ENCODE data around the gene TM9SF2. TPM values are rescaled to one million over a fixed set of nuclear protein-coding genes. Genes with fewer than 3 reads are reported as not detected.
"Not testable (repeated sequence)": the region's sequence is repeated elsewhere in the genome, so short reads cannot be mapped to it uniquely, and the experiment has no call there.

TM9SF2 gene
- total RNA-seq, 1 experiment from 2014 or later: 116 TPM

DNA sequence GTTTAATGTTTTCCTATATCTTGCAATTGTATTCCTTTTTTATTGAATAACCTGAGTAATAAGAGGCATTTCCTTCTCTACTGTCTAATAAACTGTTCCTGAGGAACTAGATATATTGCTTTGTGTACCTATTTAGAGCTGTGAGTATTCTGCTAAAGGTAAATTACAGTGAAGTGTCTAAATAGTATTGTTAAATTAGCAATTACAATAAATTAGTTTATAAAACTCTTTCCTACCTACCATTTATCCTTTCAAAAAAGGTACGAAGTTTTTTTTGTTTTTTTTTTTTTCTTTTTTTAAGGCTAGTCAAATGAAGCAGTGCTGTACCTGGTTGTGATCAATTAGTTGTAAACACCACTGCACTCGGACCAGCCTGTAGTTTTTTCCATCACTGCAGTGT, 34.8 kb downstream of the TM9SF2 start:
- no peak for DNase-seq (ENCODE audit: low read depth)

GRCh38 chr13:99540530-99540929, 39.3 kb downstream of the TM9SF2 start:
- DNase-seq (ENCODE audit: low read depth): no peak

GRCh38 chr13:99542788-99543406, 41.6 kb downstream of the TM9SF2 start:
- no peak for DNase-seq (ENCODE audit: low read depth)

GRCh38 chr13:99545361-99545760, 44.1 kb downstream of the TM9SF2 start:
- DNase-seq (ENCODE audit: low read depth): no peak

GRCh38 chr13:99545979-99546378, 44.7 kb downstream of the TM9SF2 start:
- DNase-seq (ENCODE audit: low read depth): no peak

- no peak for DNase-seq (ENCODE audit: low read depth)
These were observed 45.6 kb downstream of the TM9SF2 start for GRCh38 chr13:99546878-99547277.

DNA sequence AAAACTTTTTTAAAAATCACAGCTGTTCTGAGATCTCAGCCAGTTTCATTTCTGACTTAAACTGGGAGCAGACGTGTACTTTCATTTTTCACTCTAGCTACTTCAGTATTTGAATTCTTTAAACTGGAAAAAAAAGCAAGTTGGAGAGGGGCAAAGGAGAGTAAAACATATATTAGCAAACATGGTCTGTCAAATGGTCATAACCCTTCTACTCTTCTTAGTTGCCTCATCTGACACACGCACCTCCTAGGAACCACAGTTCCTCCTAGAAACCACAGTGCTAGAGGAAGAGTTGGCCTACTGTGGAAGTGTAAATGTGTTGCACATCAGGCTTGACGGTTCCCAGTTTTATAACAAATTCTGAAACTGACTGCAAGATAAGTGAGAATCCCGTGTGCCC, 47.2 kb downstream of the TM9SF2 start:
- no peak for DNase-seq (ENCODE audit: low read depth)

- DNase-seq (ENCODE audit: low read depth): no peak
These were observed 51.8 kb downstream of the TM9SF2 start for GRCh38 chr13:99553033-99553432.

GRCh38 chr13:99555149-99555548, 53.9 kb downstream of the TM9SF2 start:
- DNase-seq (ENCODE audit: low read depth): no peak

GRCh38 chr13:99556867-99557443, 55.7 kb downstream of the TM9SF2 start:
- no peak for DNase-seq (ENCODE audit: low read depth)

DNA sequence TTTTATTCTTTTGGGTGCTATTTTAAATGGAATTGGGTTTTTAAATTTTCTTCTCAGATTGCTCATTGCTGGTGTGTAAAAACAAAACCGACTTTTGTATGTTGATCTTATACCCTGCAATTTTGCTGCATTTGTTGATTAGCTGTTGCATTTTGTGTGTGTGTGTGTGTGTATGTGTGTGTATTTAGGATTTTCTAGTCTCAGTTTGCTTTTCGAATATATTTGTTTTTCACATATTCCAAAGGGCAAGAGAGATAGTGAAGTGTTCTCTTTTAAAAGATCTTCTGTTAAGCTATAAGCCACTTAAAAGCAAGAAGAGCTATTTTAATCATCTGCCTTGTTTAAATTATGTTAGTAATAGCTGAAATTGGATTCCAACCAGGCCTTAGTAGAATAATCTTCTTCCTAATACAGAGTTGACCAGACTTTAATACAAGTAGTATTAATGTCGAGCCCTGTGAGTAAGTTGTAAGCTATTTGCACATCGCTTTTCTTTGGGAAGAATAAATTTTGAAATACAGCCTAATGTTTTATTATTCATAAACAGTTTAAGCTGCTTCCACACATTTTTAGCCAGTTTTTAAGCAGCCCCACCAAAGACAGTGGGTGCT, 57.4 kb downstream of the TM9SF2 start:
- no peak for DNase-seq (ENCODE audit: low read depth)

GRCh38 chr13:99559560-99559959, 58.3 kb downstream of the TM9SF2 start:
- DNase-seq (ENCODE audit: low read depth): no peak

- DNase-seq (ENCODE audit: low read depth): no peak
These were observed 62.1 kb downstream of the TM9SF2 start for GRCh38 chr13:99563404-99563803.

- no peak for DNase-seq (ENCODE audit: low read depth)
These were observed 63.1 kb downstream of the TM9SF2 start for GRCh38 chr13:99564386-99564785.

GRCh38 chr13:99565478-99566124, 64.3 kb downstream of the TM9SF2 start:
- DNase-seq (ENCODE audit: low read depth): no peak

DNA sequence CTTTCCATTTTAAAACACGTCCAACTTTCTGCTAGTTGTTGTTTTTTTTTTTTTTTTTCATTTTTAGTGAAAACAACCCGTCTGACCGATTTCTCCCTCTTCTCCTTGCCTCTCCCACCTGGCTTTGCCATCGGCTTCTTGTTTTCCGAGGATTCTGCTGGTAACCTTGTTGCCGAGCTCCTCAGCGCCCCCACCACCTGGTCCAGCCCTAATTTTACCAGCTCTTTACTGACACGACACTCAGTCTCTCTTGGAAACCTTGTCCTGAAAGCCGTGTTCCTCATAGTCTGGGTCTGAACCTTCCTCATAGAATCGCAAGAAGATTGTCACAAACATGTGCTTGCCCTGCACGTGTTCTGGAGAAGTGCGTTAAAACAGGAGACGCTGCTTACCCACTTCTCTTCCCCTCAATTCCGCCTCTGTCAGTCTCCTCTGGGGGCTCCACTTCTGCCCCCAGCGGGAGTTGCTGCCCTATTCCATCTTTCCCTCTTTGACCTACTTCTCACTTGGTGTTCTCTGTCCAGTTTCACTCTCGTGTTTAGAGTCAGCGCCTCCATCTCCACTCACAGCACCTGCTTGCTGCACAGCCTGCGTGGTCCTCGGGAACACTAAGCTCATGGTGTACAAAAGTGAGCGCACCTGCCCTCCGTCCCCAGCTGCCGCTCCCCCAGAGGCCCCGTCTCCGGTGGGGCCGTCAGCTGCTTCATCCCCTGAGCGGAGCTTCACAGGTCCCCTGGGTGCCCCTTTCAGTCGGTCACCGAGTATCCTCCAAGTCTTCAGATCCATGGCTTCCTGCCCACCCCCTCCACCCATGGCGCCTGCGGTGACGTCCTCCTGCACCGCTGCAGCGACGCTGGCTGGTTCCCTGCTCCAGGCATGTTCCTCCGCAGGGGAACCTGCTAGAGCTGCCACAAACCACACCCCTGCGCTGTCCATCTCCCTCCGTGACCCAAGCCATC, 65.1 kb downstream of the TM9SF2 start:
- DNase-seq (ENCODE audit: low read depth): no peak

- not testable (repeated sequence) for DNase-seq (ENCODE audit: low read depth)
These were observed 67.6 kb downstream of the TM9SF2 start for GRCh38 chr13:99568901-99569300.

- DNase-seq (ENCODE audit: low read depth): peak; percentile 2
These were observed 70.9 kb downstream of the TM9SF2 start for GRCh38 chr13:99572131-99572530.

GRCh38 chr13:99572921-99573320, 71.6 kb downstream of the TM9SF2 start:
- DNase-seq (ENCODE audit: low read depth): no peak

DNA sequence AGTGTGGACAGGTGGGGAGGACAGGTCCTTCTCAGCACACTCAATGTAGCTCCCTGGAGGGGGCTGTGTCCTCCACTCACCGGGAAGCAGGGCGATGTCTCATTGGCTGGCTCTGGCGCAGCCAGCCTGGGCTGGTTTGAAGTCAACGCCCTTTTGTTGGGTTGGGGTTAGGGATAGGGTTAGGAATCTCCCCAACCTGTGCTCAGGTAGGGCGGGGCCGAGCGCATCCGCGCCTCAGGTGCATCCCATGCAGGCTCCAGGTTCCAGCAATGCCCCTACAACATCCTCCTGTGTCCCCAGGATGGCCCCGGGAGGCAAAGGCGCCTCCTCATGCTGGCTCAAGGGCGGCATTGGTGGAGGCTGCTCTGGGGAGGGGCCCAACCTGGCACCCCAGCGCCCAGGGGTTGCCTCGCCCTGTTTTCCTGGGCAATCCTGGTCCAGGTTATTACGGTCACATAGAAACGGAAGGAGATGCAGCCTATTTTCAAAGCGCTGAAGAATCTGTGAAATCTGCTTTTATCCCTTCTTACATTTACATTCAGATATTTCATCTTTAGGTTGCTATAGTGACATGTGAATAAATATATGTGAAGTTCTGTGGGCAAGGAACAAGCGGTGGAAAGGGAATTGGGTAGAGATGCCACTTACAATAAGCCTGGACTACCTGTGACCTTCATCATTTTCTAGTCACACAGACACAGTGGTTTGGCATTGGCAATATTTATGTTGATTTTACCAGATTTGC, 74.3 kb downstream of the TM9SF2 start:
- DNase-seq (ENCODE audit: low read depth): no peak
